Stimulated activated CD4-positive, alpha-beta T cell treated with anti-CD3 and anti-CD28 coated beads, Interleukin-4, amount 100 ng/mL, for 1 hour (primary cell): ENCODE data around the gene CUBN.

Source experiments
- DNase-seq: peaks from one replicate; pipeline ENCODE4 v3.0.0-alpha.2; 2020

CUBN gene

GRCh38 chr10:17101257-17101909, 28.2 kb downstream of the CUBN start:
- DNase-seq = no peak

- DNase-seq = no peak
Measured at GRCh38 chr10:17100586-17100985, 29.0 kb downstream of the CUBN start.

GRCh38 chr10:17098012-17098411, 31.6 kb downstream of the CUBN start:
- DNase-seq = no peak

- no peak for DNase-seq
Measured at GRCh38 chr10:17094844-17095243, 34.8 kb downstream of the CUBN start.

- DNase-seq = no peak
Measured at GRCh38 chr10:17092986-17093803, 36.4 kb downstream of the CUBN start.

- DNase-seq = no peak
Measured at GRCh38 chr10:17092216-17092944, 37.2 kb downstream of the CUBN start.

- DNase-seq = no peak
Measured at GRCh38 chr10:17088118-17088806, 41.3 kb downstream of the CUBN start.

- no peak for DNase-seq
Measured at GRCh38 chr10:17086865-17087367, 42.7 kb downstream of the CUBN start.

- DNase-seq = no peak
Measured at GRCh38 chr10:17085011-17085725, 44.4 kb downstream of the CUBN start.

- no peak for DNase-seq
Measured at GRCh38 chr10:17084258-17084657, 45.4 kb downstream of the CUBN start.

- DNase-seq = no peak
Measured at GRCh38 chr10:17081431-17081830, 48.2 kb downstream of the CUBN start.

- no peak for DNase-seq
Measured at GRCh38 chr10:17077890-17078289, 51.7 kb downstream of the CUBN start.

- no peak for DNase-seq
Measured at GRCh38 chr10:17077346-17077781, 52.2 kb downstream of the CUBN start.

- DNase-seq = no peak
Measured at GRCh38 chr10:17076626-17077345, 52.8 kb downstream of the CUBN start.

- no peak for DNase-seq
Measured at GRCh38 chr10:17075533-17076359, 53.9 kb downstream of the CUBN start.

GRCh38 chr10:17074541-17074847, 55.1 kb downstream of the CUBN start:
- no peak for DNase-seq

- DNase-seq = no peak
Measured at GRCh38 chr10:17073725-17074540, 55.7 kb downstream of the CUBN start.

- no peak for DNase-seq
Measured at GRCh38 chr10:17068953-17069352, 60.7 kb downstream of the CUBN start.

- DNase-seq = no peak
Measured at GRCh38 chr10:17067376-17068264, 62.0 kb downstream of the CUBN start.
